Right atrium auricular region (tissue), 2 donors: ENCODE data around the gene C11orf54. TPM values are rescaled to one million over a fixed set of nuclear protein-coding genes. Genes with fewer than 3 reads are reported as not detected.

Experiments used
- DNase-seq: peaks from one replicate; pipeline ENCODE4 v3.0.0-alpha.2; 2019; ENCODE audit warnings: low spot score
- H3K27ac ChIP-seq, 2 donors: fragments of 200-600 bp; sonication (generic); 1 replicate in 1 of 2; 2 replicates in 1 of 2; pipeline ENCODE4 v1.5.1; 2016 to 2019
- H3K27me3 ChIP-seq, 2 donors: fragments of 200-600 bp; sonication (generic); one replicate each; pipeline versions ENCODE4 v1.5.1 to v1.6.0; 2017 to 2019
- H3K36me3 ChIP-seq: fragments of 200-600 bp; sonication (generic); one replicate; pipeline ENCODE4 v1.5.1; 2016
- H3K4me1 ChIP-seq, 2 donors: fragments of 200-600 bp; sonication (generic); one replicate each; pipeline versions ENCODE4 v1.5.1 to v1.6.0; 2017 to 2019
- H3K4me3 ChIP-seq, 2 donors: fragments of 200-600 bp; sonication (generic); 1 replicate in 1 of 2; 2 replicates in 1 of 2; pipeline ENCODE4 v1.5.1; 2017 to 2019; ENCODE audit warnings: mild to moderate bottlenecking in 1 of 2, moderate library complexity in 1 of 2
- H3K9me3 ChIP-seq, 2 donors: fragments of 200-600 bp; sonication (generic); one replicate each; pipeline ENCODE4 v1.5.1; 2019
- CTCF ChIP-seq, 2 donors: fragments of 200-600 bp; sonication (generic); IDR thresholded peaks; one replicate each; pipeline ENCODE4 v1.5.1; 2019; ENCODE audit warnings: antibody characterized with exemption in 2 of 2
- total RNA-seq, 2 donors: library from RNA; depleted of rRNA; stranded (reverse); fragments of >200 nt; gene quantifications; one replicate each; pipeline ENCODE4 v1.1.0, GENCODE V29; 2016

The C11orf54 gene
- total RNA-seq, 2 donors from 2014 or later = 29.5 to 37.2 TPM

GRCh38 chr11:93783362-93783761 is 41.9 kb downstream of the C11orf54 start:
- H3K27ac ChIP-seq = no peak overlapping the region

GRCh38 chr11:93783765-93784144 is 42.3 kb downstream of the C11orf54 start:
- peaks cover 0 to 38% of the 10 kb centered on the region in 2 donors for H3K4me1 ChIP-seq
- TF ChIP-seq CTCF (IDR thresholded peaks at IDR 0.05) = no peak
- DNase-seq = no peak
- peak overlapping the region; percentile 94 to 97 for H3K27ac ChIP-seq
- no peaks in the 10 kb centered on the region for H3K9me3 ChIP-seq
- peaks cover 4% of the 10 kb centered on the region for H3K36me3 ChIP-seq
- peak overlapping the region; percentile 90 for H3K4me3 ChIP-seq
- no peaks in the 10 kb centered on the region for H3K27me3 ChIP-seq

More at GRCh38 chr11:93783362-93783761, 41.9 kb downstream of the C11orf54 start:
- no peak for DNase-seq
- peaks cover 0 to 38% of the 10 kb centered on the region in 2 donors for H3K4me1 ChIP-seq
- H3K4me3 ChIP-seq = peak overlapping the region; percentile 90
- H3K9me3 ChIP-seq = no peaks in the 10 kb centered on the region
- TF ChIP-seq CTCF (IDR thresholded peaks at IDR 0.05) = no peak
- peaks cover 3% of the 10 kb centered on the region for H3K36me3 ChIP-seq
- no peaks in the 10 kb centered on the region for H3K27me3 ChIP-seq

- H3K36me3 ChIP-seq = peaks cover 9% of the 10 kb centered on the region
- H3K27ac ChIP-seq = peak within 1 kb of the TSS; percentile 94 to 97
- no peaks in the 10 kb centered on the region for H3K27me3 ChIP-seq
- H3K4me1 ChIP-seq = peaks cover 0 to 38% of the 10 kb centered on the region in 2 donors
- no peaks in the 10 kb centered on the region for H3K9me3 ChIP-seq
- DNase-seq = peak; percentile 93
- TF ChIP-seq CTCF (IDR thresholded peaks at IDR 0.05) = peak in 1 of 2 donors; percentile 62
- peak within 1 kb of the TSS; percentile 90 for H3K4me3 ChIP-seq
Measured at GRCh38 chr11:93784145-93784934, 42.9 kb downstream of the C11orf54 start, which contains the start of gene MED17. Gene MED17, plus strand, starts transcription at chr11:93784282. Its CDS starts 232 bp downstream, at chr11:93784514.

DNA sequence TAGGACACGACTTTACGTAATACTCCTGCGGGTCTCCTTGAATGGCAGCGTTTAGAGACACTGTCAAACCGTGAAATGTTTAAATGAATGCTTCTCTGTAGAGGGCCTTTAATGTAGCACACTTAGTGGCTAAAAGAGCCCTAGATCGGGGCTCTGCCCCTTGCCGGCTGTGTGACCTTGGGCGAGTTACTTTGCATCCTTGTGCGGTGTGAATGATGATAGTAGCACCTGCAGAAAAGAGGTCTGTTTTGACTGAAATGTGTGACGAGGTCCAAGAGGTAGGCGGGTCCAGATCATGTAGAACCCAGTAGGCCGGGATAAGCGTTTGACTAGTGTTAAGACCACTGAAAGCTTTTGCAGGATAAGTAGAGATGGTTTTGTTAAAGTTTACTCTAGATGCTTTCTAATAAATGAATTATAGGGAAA is 43.5 kb downstream of the C11orf54 start:
- Histone ChIP-seq H3K27me3 (no peaks in the 10 kb centered on the region), H3K4me3 (peak overlapping the region; percentile 90), H3K9me3 (no peaks in the 10 kb centered on the region), H3K36me3 (peaks cover 16% of the 10 kb centered on the region), H3K4me1 (peaks cover 0 to 38% of the 10 kb centered on the region in 2 donors), H3K27ac (peak overlapping the region; percentile 94 to 97)
- no peak for TF ChIP-seq CTCF (IDR thresholded peaks at IDR 0.05)
- DNase-seq = no peak

DNA sequence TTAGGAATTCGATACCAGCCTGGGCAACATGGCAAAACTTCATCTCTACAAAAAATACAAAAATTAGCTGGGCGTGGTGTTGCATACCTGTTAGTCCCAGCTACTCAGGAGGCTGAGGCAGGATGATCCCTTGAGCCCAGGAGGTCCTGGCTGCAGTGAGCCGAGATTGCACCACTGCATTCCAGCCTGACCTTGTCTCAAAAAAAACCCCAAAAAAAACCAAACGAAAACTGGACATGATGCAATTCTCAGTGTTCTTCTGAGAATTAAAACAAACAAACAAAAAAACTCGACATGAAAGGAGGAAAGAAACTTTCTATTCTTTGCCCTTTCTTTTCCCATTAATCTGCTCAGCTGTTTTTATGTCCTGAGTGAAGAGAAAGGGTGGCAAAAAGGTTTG is 50.0 kb downstream of the C11orf54 start:
- H3K36me3 ChIP-seq = peaks cover 78% of the 10 kb centered on the region
- no peak overlapping the region for H3K27ac ChIP-seq
- no peak for DNase-seq
- peaks cover 0 to 14% of the 10 kb centered on the region in 2 donors for H3K4me1 ChIP-seq
- no peak for TF ChIP-seq CTCF (IDR thresholded peaks at IDR 0.05)
- no peaks in the 10 kb centered on the region for H3K27me3 ChIP-seq
- H3K4me3 ChIP-seq = no peak overlapping the region
- no peaks in the 10 kb centered on the region for H3K9me3 ChIP-seq
